DND-41 (cell line): ENCODE results near the gene UBE2U.

Experiments
- ATAC-seq: fragments of 200-7000 bp; cut with Tn5 transposase; 3 replicates; pipeline ENCODE4 v1.9.1; 2021; ENCODE audit warnings: low read depth; ENCODE audit not compliant: insufficient read depth
- DNase-seq: peaks from one replicate; pipeline ENCODE4 v3.0.0-alpha.2; 2020
- H2AFZ ChIP-seq: 2 replicates; pipeline ENCODE4 v1.6.0; 2012; ENCODE audit warnings: low read depth, low read length
- H3K27ac ChIP-seq: 2 replicates; pipeline ENCODE4 v1.5.1; 2012; ENCODE audit warnings: low read length, inconsistent platforms
- H3K27me3 ChIP-seq: fragments of 200-600 bp; sonication (generic); 2 replicates; pipeline ENCODE4 v1.6.0; 2012; ENCODE audit warnings: low read length, mild to moderate bottlenecking, inconsistent platforms; ENCODE audit not compliant: insufficient read depth, poor library complexity
- H3K36me3 ChIP-seq: 2 replicates; pipeline ENCODE4 v1.5.1; 2012; ENCODE audit warnings: low read length, inconsistent platforms; ENCODE audit not compliant: insufficient read depth
- H3K4me1 ChIP-seq: 2 replicates; pipeline ENCODE4 v1.5.1; 2012; ENCODE audit warnings: mild to moderate bottlenecking, low read length; ENCODE audit not compliant: insufficient read depth
- H3K4me2 ChIP-seq: 2 replicates; pipeline ENCODE4 v1.6.0; 2012; ENCODE audit warnings: mild to moderate bottlenecking, moderate library complexity, low read length, inconsistent platforms; ENCODE audit not compliant: insufficient read depth
- H3K4me3 ChIP-seq, 2 experiments: fragments of 200-600 bp in 1 of 2; shearing (Covaris generic) in 1 of 2; 2 replicates each; pipeline ENCODE4 v1.5.1; 2012 to 2016; ENCODE audit warnings: inconsistent platforms in 2 of 2, low read length in 2 of 2, mild to moderate bottlenecking in 2 of 2, low read depth in 1 of 2, moderate library complexity in 1 of 2
- H3K79me2 ChIP-seq: 2 replicates; pipeline ENCODE4 v1.6.0; 2012; ENCODE audit warnings: low read length, inconsistent platforms; ENCODE audit not compliant: insufficient read depth
- H3K9ac ChIP-seq: 2 replicates; pipeline ENCODE4 v1.6.0; 2012; ENCODE audit warnings: low read depth, mild to moderate bottlenecking, inconsistent platforms, low read length, moderate library complexity
- H3K9me3 ChIP-seq: 2 replicates; pipeline ENCODE4 v1.5.1; 2012; ENCODE audit warnings: low read length, moderate library complexity, mild to moderate bottlenecking, inconsistent platforms; ENCODE audit not compliant: insufficient read depth, severe bottlenecking
- H4K20me1 ChIP-seq: 2 replicates; pipeline ENCODE4 v1.6.0; 2012; ENCODE audit warnings: low read length; ENCODE audit not compliant: insufficient read depth
- EZH2 ChIP-seq: IDR thresholded peaks from 3 replicates; pipeline ENCODE4 v1.6.1; 2012; ENCODE audit warnings: borderline replicate concordance, low read depth, mild to moderate bottlenecking, moderate library complexity, low read length, inconsistent platforms; ENCODE audit not compliant: severe bottlenecking
- TF ChIP-seq, protein P1 (sequence below): IDR thresholded peaks from 2 replicates; pipeline ENCODE4 v1.5.1; 2012; ENCODE audit warnings: borderline replicate concordance, low read length, moderate library complexity, mild to moderate bottlenecking; ENCODE audit not compliant: poor library complexity, severe bottlenecking; ENCODE audit errors: extremely low read depth

Gene UBE2U

DNA sequence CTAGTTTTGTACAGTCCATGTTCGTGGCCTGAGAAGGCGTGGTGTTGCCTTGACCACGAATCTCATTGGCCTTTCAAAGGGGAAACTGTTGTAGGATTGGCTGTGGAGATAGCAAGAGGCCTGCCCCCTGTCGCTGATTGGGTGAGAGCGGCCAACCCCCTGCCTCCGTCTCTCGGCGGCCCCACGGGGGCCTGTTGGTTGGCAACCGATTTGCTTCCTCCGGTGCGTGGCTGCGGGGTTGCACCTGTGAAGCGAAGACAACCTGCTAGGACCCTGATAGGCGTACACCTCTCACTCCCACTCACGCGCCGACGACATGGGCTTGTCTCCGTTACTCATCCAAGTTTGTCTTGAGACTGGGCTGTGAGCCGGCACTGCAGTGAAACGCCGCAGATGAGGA is at the start of gene UBE2U:
Gene UBE2U (plus strand): TSS at position 204 of the 400 bp plus-strand sequence. CDS start 428 bp downstream, outside the sequence.
- DNase-seq = no peak

GRCh38 chr1:64155278-64155677 is 48.1 kb upstream of the UBE2U start:
- TF ChIP-seq, protein P1, sequence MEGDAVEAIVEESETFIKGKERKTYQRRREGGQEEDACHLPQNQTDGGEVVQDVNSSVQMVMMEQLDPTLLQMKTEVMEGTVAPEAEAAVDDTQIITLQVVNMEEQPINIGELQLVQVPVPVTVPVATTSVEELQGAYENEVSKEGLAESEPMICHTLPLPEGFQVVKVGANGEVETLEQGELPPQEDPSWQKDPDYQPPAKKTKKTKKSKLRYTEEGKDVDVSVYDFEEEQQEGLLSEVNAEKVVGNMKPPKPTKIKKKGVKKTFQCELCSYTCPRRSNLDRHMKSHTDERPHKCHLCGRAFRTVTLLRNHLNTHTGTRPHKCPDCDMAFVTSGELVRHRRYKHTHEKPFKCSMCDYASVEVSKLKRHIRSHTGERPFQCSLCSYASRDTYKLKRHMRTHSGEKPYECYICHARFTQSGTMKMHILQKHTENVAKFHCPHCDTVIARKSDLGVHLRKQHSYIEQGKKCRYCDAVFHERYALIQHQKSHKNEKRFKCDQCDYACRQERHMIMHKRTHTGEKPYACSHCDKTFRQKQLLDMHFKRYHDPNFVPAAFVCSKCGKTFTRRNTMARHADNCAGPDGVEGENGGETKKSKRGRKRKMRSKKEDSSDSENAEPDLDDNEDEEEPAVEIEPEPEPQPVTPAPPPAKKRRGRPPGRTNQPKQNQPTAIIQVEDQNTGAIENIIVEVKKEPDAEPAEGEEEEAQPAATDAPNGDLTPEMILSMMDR = no peak
- TF ChIP-seq EZH2 = no peak
- DNase-seq (no peak), ATAC-seq (no peak)
- Histone ChIP-seq H2AFZ (no peak overlapping the region), H3K4me3 (no peak overlapping the region), H3K4me2 (no peak overlapping the region), H4K20me1 (no peaks in the 10 kb centered on the region), H3K27ac (no peak overlapping the region), H3K27me3 (no peaks in the 10 kb centered on the region), H3K79me2 (no peaks in the 10 kb centered on the region), H3K9ac (no peak overlapping the region), H3K9me3 (no peaks in the 10 kb centered on the region), H3K36me3 (no peaks in the 10 kb centered on the region), H3K4me1 (no peaks in the 10 kb centered on the region)

More for the DNA sequence above, at the start of gene UBE2U:
- Histone ChIP-seq H3K4me2 (no peak within 1 kb of the TSS), H3K36me3 (no peaks in the 10 kb centered on the region), H3K79me2 (no peaks in the 10 kb centered on the region), H3K4me3 (no peak within 1 kb of the TSS), H2AFZ (no peak within 1 kb of the TSS), H3K27me3 (no peaks in the 10 kb centered on the region), H4K20me1 (no peaks in the 10 kb centered on the region), H3K9me3 (no peaks in the 10 kb centered on the region), H3K4me1 (no peaks in the 10 kb centered on the region), H3K27ac (no peak within 1 kb of the TSS), H3K9ac (no peak within 1 kb of the TSS)
- no peak for TF ChIP-seq EZH2
- TF ChIP-seq, protein P1 = no peak
- ATAC-seq = no peak

GRCh38 chr1:64161357-64161941 is 42.0 kb upstream of the UBE2U start:
- no peak overlapping the region for H3K27ac ChIP-seq
- DNase-seq (no peak), ATAC-seq (no peak)
- no peak overlapping the region for H2AFZ ChIP-seq
- peaks cover 3% of the 10 kb centered on the region for H3K27me3 ChIP-seq
- H4K20me1 ChIP-seq = no peaks in the 10 kb centered on the region
- no peak overlapping the region for H3K9ac ChIP-seq
- H3K79me2 ChIP-seq = no peaks in the 10 kb centered on the region
- H3K9me3 ChIP-seq = no peaks in the 10 kb centered on the region
- H3K4me3 ChIP-seq = no peak overlapping the region
- no peaks in the 10 kb centered on the region for H3K36me3 ChIP-seq
- no peaks in the 10 kb centered on the region for H3K4me1 ChIP-seq
- TF ChIP-seq, protein P1 = no peak
- no peak for TF ChIP-seq EZH2
- no peak overlapping the region for H3K4me2 ChIP-seq

DNA sequence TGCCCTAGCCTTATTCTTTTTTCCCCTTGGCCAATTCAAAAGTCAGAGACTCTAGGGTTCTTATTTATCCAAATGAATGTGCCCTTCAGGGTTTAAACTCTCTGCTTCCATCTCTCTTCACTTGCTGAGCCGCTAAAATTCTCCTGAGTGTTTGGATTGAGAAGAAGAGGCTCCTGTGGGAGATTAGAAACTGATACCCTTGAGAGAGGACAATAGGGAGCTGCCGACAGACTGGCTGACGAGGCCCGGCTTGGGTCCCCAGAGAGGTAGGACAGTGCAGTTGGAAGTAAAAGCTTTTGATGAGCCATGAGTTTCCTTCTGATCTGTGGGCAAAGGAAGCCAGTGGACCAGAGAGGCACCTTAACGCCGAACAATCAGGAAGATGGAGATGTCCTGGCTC is 41.3 kb upstream of the UBE2U start:
- no peak for ATAC-seq
- Histone ChIP-seq H2AFZ (no peak overlapping the region), H3K27ac (no peak overlapping the region), H3K27me3 (peaks cover 3% of the 10 kb centered on the region), H3K4me3 (no peak overlapping the region), H3K4me2 (no peak overlapping the region), H3K9me3 (no peaks in the 10 kb centered on the region), H3K79me2 (no peaks in the 10 kb centered on the region), H3K4me1 (no peaks in the 10 kb centered on the region), H3K9ac (no peak overlapping the region), H3K36me3 (no peaks in the 10 kb centered on the region), H4K20me1 (no peaks in the 10 kb centered on the region)
- TF ChIP-seq, protein P1 = no peak
- TF ChIP-seq EZH2 = no peak
- no peak for DNase-seq
